Astrocyte (in vitro differentiated cells and primary cell): Measurements from ENCODE around the gene OR7C2. TPM values are rescaled to one million over a fixed set of nuclear protein-coding genes. Genes with fewer than 3 reads are reported as not detected.

ENCODE experiments used
- DNase-seq: peaks from one replicate; pipeline ENCODE4 v3.0.0-alpha.2; 2010; ENCODE audit warnings: low read depth
- FAIRE-seq: peaks from 2 replicates; lab custom pipeline; 2011; peaks lifted over from hg19 to GRCh38; lab: Jason Lieb, UNC
- H2AFZ ChIP-seq: 2 replicates; pipeline ENCODE4 v1.6.0; 2012; ENCODE audit warnings: low read depth, low read length, inconsistent platforms
- H3K27ac ChIP-seq: 2 replicates; pipeline ENCODE4 v1.5.1; 2011; ENCODE audit warnings: low read depth, low read length, inconsistent platforms
- H3K27me3 ChIP-seq: 2 replicates; pipeline ENCODE4 v1.6.0; 2011; ENCODE audit warnings: low read length, inconsistent platforms; ENCODE audit not compliant: insufficient read depth
- H3K36me3 ChIP-seq: 2 replicates; pipeline ENCODE4 v1.5.1; 2011; ENCODE audit warnings: low read length, inconsistent platforms; ENCODE audit not compliant: insufficient read depth
- H3K4me1 ChIP-seq: 2 replicates; pipeline ENCODE4 v1.5.1; 2011; ENCODE audit warnings: low read length, inconsistent platforms; ENCODE audit not compliant: insufficient read depth
- H3K4me2 ChIP-seq: 2 replicates; pipeline ENCODE4 v1.6.0; 2012; ENCODE audit warnings: low read length, inconsistent platforms
- H3K4me3 ChIP-seq: 2 replicates; pipeline ENCODE4 v1.5.1; 2011; ENCODE audit warnings: low read depth, mild to moderate bottlenecking, low read length, inconsistent platforms; ENCODE audit not compliant: insufficient read depth
- H3K79me2 ChIP-seq: 2 replicates; pipeline ENCODE4 v1.6.0; 2012; ENCODE audit warnings: mild to moderate bottlenecking, low read length, inconsistent platforms; ENCODE audit not compliant: insufficient read depth
- H3K9ac ChIP-seq: 2 replicates; pipeline ENCODE4 v1.6.0; 2012; ENCODE audit warnings: mild to moderate bottlenecking, low read length, inconsistent platforms
- H3K9me3 ChIP-seq: 2 replicates; pipeline ENCODE4 v1.5.1; 2012; ENCODE audit warnings: low read depth, mild to moderate bottlenecking, low read length, inconsistent platforms; ENCODE audit not compliant: insufficient read depth
- H4K20me1 ChIP-seq: 2 replicates; pipeline ENCODE4 v1.6.0; 2012; ENCODE audit warnings: low read length, inconsistent platforms; ENCODE audit not compliant: insufficient read depth
- H3K27ac Mint-ChIP-seq: one replicate; pipeline ENCODE4 v1.8.0; 2021; ENCODE audit warnings: mild to moderate bottlenecking, mixed read lengths; ENCODE audit not compliant: unreplicated experiment
- H3K27me3 Mint-ChIP-seq: one replicate; pipeline ENCODE4 v1.8.0; 2021; ENCODE audit warnings: low read depth, mixed read lengths; ENCODE audit not compliant: unreplicated experiment
- H3K36me3 Mint-ChIP-seq: one replicate; pipeline ENCODE4 v1.8.0; 2021; ENCODE audit warnings: low read depth, mixed read lengths; ENCODE audit not compliant: unreplicated experiment
- H3K4me1 Mint-ChIP-seq: one replicate; pipeline ENCODE4 v1.8.0; 2021; ENCODE audit warnings: low read depth, mixed read lengths; ENCODE audit not compliant: unreplicated experiment
- H3K4me3 Mint-ChIP-seq: one replicate; pipeline ENCODE4 v1.8.0; 2021; ENCODE audit warnings: mild to moderate bottlenecking, moderate library complexity, mixed read lengths; ENCODE audit not compliant: unreplicated experiment
- H3K9me3 Mint-ChIP-seq: one replicate; pipeline ENCODE4 v1.8.0; 2021; ENCODE audit warnings: mild to moderate bottlenecking, mixed read lengths; ENCODE audit not compliant: unreplicated experiment
- EZH2 ChIP-seq: IDR thresholded peaks from 2 replicates; pipeline ENCODE4 v1.6.1; 2012; ENCODE audit warnings: mild to moderate bottlenecking, low read length, inconsistent platforms; ENCODE audit not compliant: insufficient read depth
- total RNA-seq: library from RNA; stranded (reverse); gene quantifications from 2 replicates; pipeline ENCODE4 v1.2.1, GENCODE V29; 2021
- TF ChIP-seq, protein P1 (sequence below): IDR thresholded peaks from 2 replicates; pipeline ENCODE4 v1.5.1; 2011; ENCODE audit warnings: low read depth, mild to moderate bottlenecking, inconsistent platforms, low read length, moderate library complexity; ENCODE audit not compliant: insufficient read depth

OR7C2 gene
- total RNA-seq, 1 donor from 2014 or later, result not detected

DNA sequence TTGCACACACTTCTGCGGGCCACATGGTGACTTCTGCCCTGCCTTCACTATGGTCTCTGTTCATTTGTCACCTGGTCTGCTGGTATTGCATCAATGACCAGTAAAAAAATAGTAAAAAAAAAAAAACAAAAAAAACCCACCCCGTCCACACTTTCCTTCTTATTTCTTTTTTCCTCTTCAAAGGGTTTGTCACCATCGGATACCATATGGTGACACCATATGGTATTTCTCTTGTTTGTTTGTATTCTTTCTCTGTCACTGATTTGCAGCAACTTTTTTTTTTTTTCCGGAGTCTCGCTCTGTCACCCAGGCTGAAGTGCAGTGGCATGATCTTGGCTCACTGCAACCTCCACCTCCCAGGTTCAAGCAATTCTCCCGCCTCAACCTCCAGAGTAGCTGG lies 26.2 kb upstream of the OR7C2 start:
- H3K9ac ChIP-seq, result no peak overlapping the region
- H3K27ac ChIP-seq, result no peak overlapping the region
- no peaks in the 10 kb centered on the region for H3K4me1 Mint-ChIP-seq
- H3K4me3 Mint-ChIP-seq, result no peak overlapping the region
- no peaks in the 10 kb centered on the region for H4K20me1 ChIP-seq
- H2AFZ ChIP-seq, result no peak overlapping the region
- FAIRE-seq (no peak), DNase-seq (no peak)
- H3K9me3 ChIP-seq, result no peaks in the 10 kb centered on the region
- no peak for TF ChIP-seq EZH2
- TF ChIP-seq, protein P1, sequence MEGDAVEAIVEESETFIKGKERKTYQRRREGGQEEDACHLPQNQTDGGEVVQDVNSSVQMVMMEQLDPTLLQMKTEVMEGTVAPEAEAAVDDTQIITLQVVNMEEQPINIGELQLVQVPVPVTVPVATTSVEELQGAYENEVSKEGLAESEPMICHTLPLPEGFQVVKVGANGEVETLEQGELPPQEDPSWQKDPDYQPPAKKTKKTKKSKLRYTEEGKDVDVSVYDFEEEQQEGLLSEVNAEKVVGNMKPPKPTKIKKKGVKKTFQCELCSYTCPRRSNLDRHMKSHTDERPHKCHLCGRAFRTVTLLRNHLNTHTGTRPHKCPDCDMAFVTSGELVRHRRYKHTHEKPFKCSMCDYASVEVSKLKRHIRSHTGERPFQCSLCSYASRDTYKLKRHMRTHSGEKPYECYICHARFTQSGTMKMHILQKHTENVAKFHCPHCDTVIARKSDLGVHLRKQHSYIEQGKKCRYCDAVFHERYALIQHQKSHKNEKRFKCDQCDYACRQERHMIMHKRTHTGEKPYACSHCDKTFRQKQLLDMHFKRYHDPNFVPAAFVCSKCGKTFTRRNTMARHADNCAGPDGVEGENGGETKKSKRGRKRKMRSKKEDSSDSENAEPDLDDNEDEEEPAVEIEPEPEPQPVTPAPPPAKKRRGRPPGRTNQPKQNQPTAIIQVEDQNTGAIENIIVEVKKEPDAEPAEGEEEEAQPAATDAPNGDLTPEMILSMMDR, result no peak
- no peaks in the 10 kb centered on the region for H3K27me3 ChIP-seq
- no peak overlapping the region for H3K4me2 ChIP-seq
- H3K4me1 ChIP-seq, result no peaks in the 10 kb centered on the region
- H3K9me3 Mint-ChIP-seq, result peaks cover 3% of the 10 kb centered on the region
- H3K27me3 Mint-ChIP-seq, result peaks cover 9% of the 10 kb centered on the region
- no peak overlapping the region for H3K4me3 ChIP-seq
- H3K79me2 ChIP-seq, result no peaks in the 10 kb centered on the region
- no peaks in the 10 kb centered on the region for H3K36me3 ChIP-seq
- no peaks in the 10 kb centered on the region for H3K36me3 Mint-ChIP-seq
- no peak overlapping the region for H3K27ac Mint-ChIP-seq

GRCh38 chr19:14916848-14917247 lies 24.4 kb upstream of the OR7C2 start:
- Mint-ChIP-seq H3K4me1 (no peaks in the 10 kb centered on the region), H3K36me3 (no peaks in the 10 kb centered on the region), H3K9me3 (peaks cover 3% of the 10 kb centered on the region), H3K27ac (no peak overlapping the region), H3K4me3 (no peak overlapping the region), H3K27me3 (peaks cover 17% of the 10 kb centered on the region)
- Histone ChIP-seq H3K4me2 (no peak overlapping the region), H3K4me3 (no peak overlapping the region), H3K9ac (no peak overlapping the region), H2AFZ (no peak overlapping the region), H3K27ac (no peak overlapping the region), H3K79me2 (no peaks in the 10 kb centered on the region), H3K4me1 (no peaks in the 10 kb centered on the region), H4K20me1 (no peaks in the 10 kb centered on the region), H3K9me3 (no peaks in the 10 kb centered on the region), H3K36me3 (no peaks in the 10 kb centered on the region), H3K27me3 (no peaks in the 10 kb centered on the region)
- FAIRE-seq (no peak), DNase-seq (no peak)
- TF ChIP-seq, protein P1, result no peak

DNA sequence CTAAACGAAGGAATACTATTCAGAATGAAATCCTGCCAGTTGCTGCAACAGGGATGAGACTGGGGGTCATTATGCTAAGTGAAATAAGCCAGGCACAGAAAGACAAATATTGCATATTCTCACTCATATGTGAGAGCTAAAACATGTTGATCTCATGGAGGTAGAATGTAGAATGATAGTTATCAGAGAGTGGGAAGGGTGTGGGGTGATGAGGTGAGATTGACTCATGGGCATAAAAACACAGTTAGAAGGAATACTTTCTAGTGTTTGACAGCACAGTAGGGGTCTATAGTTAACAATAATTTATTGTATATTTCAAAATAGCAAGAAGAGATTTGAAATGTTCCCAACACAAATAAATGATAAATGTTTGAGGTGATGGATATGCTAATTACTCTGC lies 7.8 kb upstream of the OR7C2 start:
- Histone ChIP-seq H3K9me3 (no peaks in the 10 kb centered on the region), H4K20me1 (no peaks in the 10 kb centered on the region), H3K9ac (no peak overlapping the region), H3K4me2 (no peak overlapping the region), H3K27me3 (no peaks in the 10 kb centered on the region), H3K4me3 (no peak overlapping the region), H2AFZ (no peak overlapping the region), H3K27ac (no peak overlapping the region), H3K36me3 (no peaks in the 10 kb centered on the region), H3K4me1 (no peaks in the 10 kb centered on the region), H3K79me2 (no peaks in the 10 kb centered on the region)
- Mint-ChIP-seq H3K27ac (no peak overlapping the region), H3K4me1 (no peaks in the 10 kb centered on the region), H3K9me3 (no peaks in the 10 kb centered on the region), H3K27me3 (no peaks in the 10 kb centered on the region), H3K4me3 (no peak overlapping the region), H3K36me3 (no peaks in the 10 kb centered on the region)
- TF ChIP-seq, protein P1, result no peak
- no peak for TF ChIP-seq EZH2
- DNase-seq (no peak), FAIRE-seq (no peak)
